Left hindlimb (tissue), 1 donor: ENCODE results near the gene FBLN1.
A peak's percentile ranks its signal among the peaks of the same experiment; 100 is the strongest.

Experiments used
- DNase-seq: peaks from one replicate; pipeline ENCODE4 v3.0.0-alpha.2; 2018

The FBLN1 gene

DNA sequence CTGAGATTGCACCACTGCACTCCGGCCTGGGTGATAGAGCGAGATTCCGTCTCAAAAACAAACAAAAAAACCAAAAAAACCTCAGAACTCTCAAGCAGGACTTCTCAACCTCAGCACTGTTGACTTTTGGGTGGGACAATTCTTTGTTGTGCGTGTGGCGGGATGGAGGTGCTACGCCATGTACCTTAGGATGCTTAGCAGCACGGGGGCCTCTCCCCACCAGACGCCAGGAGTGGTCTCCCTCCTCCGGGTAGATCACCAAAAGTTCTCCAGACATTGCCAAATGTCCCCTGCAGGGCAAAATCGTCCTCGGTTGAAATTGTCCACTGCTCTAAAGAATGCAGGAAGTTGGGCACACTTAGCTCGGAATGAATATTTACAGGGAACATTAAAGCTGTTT lies 142.0 kb downstream of the FBLN1 start:
- no peak for DNase-seq

DNA sequence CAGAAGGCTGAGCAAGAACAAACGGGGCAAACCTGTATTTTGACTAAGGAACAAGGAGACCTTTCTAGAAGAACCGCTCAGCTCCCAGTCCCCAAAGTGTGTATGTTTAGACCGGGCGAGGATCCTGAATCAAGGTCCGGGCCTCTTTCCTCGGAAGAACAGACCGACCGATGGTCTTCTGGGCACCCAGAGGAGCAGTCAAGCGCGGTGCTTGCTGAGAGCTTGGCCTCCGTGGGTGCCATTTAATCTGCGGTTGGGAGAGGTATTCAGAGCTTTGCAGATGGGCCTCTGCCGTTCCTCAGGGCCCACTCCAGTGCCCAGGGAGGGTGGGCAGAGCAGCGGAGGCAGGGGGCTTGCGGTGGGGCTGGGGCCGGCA lies 142.5 kb downstream of the FBLN1 start:
- DNase-seq: no peak

- peak; percentile 64 for DNase-seq
Observed at GRCh38 chr22:45645526-45646414, 143.1 kb downstream of the FBLN1 start.

- DNase-seq: no peak
Observed at GRCh38 chr22:45647532-45648225, 145.0 kb downstream of the FBLN1 start.

- DNase-seq: no peak
Observed at GRCh38 chr22:45648301-45649117, 145.8 kb downstream of the FBLN1 start.

- DNase-seq: no peak
Observed at GRCh38 chr22:45649809-45650208, 147.1 kb downstream of the FBLN1 start.

DNA sequence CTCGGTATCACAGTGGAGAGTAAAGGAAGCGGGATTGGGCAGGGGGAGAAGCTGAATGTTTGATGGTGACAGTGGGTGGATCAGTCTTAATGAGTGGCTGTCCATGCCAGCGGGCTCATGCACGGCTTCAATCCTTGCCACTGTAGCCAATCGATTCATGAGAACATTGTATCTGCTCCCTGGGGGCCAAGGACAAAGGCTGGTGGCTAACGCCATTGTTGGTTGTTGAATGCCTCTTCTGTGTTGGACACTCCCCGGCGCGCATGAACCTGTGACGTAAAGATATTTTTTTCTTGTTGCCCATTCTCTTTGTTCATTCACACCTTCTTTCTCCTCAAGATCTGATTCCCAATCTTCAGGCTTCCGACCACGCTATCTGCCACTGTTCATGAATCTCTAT lies 148.0 kb downstream of the FBLN1 start:
- DNase-seq: no peak
